Fibroblast of the conjunctiva (primary cell): Measurements from ENCODE around the gene IL9.

ENCODE experiments used
- DNase-seq: peaks from one replicate; pipeline ENCODE4 v3.0.0-alpha.2; 2010; ENCODE audit warnings: low read depth

IL9 gene

GRCh38 chr5:135895474-135896006, at the start of gene IL9:
IL9 (minus strand) TSS chr5:135895841; CDS start chr5:135895816, 25 bp downstream.
- no peak for DNase-seq

- peak; percentile 81 for DNase-seq
Observed at GRCh38 chr5:135944967-135945560, 49.4 kb upstream of the IL9 start.

GRCh38 chr5:135944564-135944963, 48.9 kb upstream of the IL9 start:
- no peak for DNase-seq

- no peak for DNase-seq
Observed at GRCh38 chr5:135942202-135942771, 46.6 kb upstream of the IL9 start.

GRCh38 chr5:135941711-135942110, 46.1 kb upstream of the IL9 start:
- no peak for DNase-seq

- no peak for DNase-seq
Observed at GRCh38 chr5:135937245-135937911, 41.7 kb upstream of the IL9 start.

GRCh38 chr5:135934939-135935338, 39.3 kb upstream of the IL9 start:
- no peak for DNase-seq

- no peak for DNase-seq
Observed at GRCh38 chr5:135930949-135931295, 35.3 kb upstream of the IL9 start.

GRCh38 chr5:135930029-135930948, 34.6 kb upstream of the IL9 start:
- DNase-seq: no peak

- no peak for DNase-seq
Observed at GRCh38 chr5:135921388-135921787, 25.7 kb upstream of the IL9 start.

GRCh38 chr5:135920199-135920598, 24.6 kb upstream of the IL9 start:
- DNase-seq: no peak

- DNase-seq: no peak
Observed at GRCh38 chr5:135916638-135917263, 21.1 kb upstream of the IL9 start.

- DNase-seq: no peak
Observed at GRCh38 chr5:135915466-135916001, 19.9 kb upstream of the IL9 start.

GRCh38 chr5:135913713-135914626, 18.3 kb upstream of the IL9 start:
- DNase-seq: no peak

GRCh38 chr5:135905144-135905543, 9.5 kb upstream of the IL9 start:
- no peak for DNase-seq

GRCh38 chr5:135901633-135902032, 6.0 kb upstream of the IL9 start:
- no peak for DNase-seq

GRCh38 chr5:135900276-135900675, 4.6 kb upstream of the IL9 start:
- DNase-seq: no peak

GRCh38 chr5:135898651-135899050, 3.0 kb upstream of the IL9 start:
- no peak for DNase-seq

GRCh38 chr5:135894789-135895188, 852 bp downstream of the IL9 start:
- DNase-seq: no peak

- DNase-seq: no peak
Observed at GRCh38 chr5:135894276-135894675, 1.4 kb downstream of the IL9 start.

GRCh38 chr5:135891791-135892190, 3.9 kb downstream of the IL9 start:
- no peak for DNase-seq
